HepG2 (cell line): ENCODE measurements around the gene GUK1. TPM values are rescaled to one million over a fixed set of nuclear protein-coding genes. Genes with fewer than 3 reads are reported as not detected.

Experiments used
- ATAC-seq: fragments of 200-7000 bp; cut with Tn5 transposase; 3 replicates; pipeline ENCODE4 v1.9.1; 2020; ENCODE audit warnings: mild to moderate bottlenecking, moderate library complexity
- BruUV-seq: library from RNA; stranded (reverse); fragments of 400-500 nt; replicated peaks from 2 replicates; lab custom pipeline; 2021; lab: Mats Ljungman, UMichigan
- CTCF ChIA-PET: fragments of 300-600 bp; formaldehyde crosslinking; extraction: SDS; loops from one replicate; lab custom pipeline; 2021; ENCODE audit warnings: low total read pairs, inconsistent platforms, low intra/inter-chr PET ratio; lab: Yijun Ruan, JAX
- POLR2A ChIA-PET: fragments of 350-600 bp; sonication (Branson Sonifier 250); formaldehyde crosslinking; loops from one replicate; lab custom pipeline; 2020; ENCODE audit warnings: antibody characterized with exemption, inconsistent platforms; lab: Yijun Ruan, JAX
- DNase-seq: peaks from one replicate; pipeline ENCODE4 v3.0.0-alpha.2; 2015; ENCODE audit warnings: low spot score
- FAIRE-seq: peaks from 3 replicates; lab custom pipeline; 2011; peaks lifted over from hg19 to GRCh38; lab: Jason Lieb, UNC
- H2AFZ ChIP-seq: one replicate; pipeline ENCODE4 v1.6.1; 2011; ENCODE audit warnings: low read length, inconsistent platforms
- H3K27ac ChIP-seq: fragments of 300-600 bp; 3 replicates; pipeline ENCODE4 v1.8.0; 2011; ENCODE audit warnings: mixed run types, mild to moderate bottlenecking, mixed read lengths, low read length, inconsistent platforms; ENCODE audit not compliant: insufficient read depth; ENCODE audit errors: extremely low read length
- H3K27me3 ChIP-seq, 2 experiments: fragments of 200-600 bp in 1 of 2; 2 replicates in 1 of 2; 3 replicates in 1 of 2; pipeline versions ENCODE4 v1.6.0 to v1.8.0; 2011; ENCODE audit warnings: low read length in 2 of 2, mild to moderate bottlenecking in 2 of 2, moderate library complexity in 2 of 2, inconsistent platforms in 1 of 2; ENCODE audit not compliant: insufficient read depth in 2 of 2, control insufficient read depth in 1 of 2
- H3K36me3 ChIP-seq, 2 experiments: fragments of 200-600 bp in 1 of 2; replicated peaks in 1 of 2; 2 replicates in 1 of 2; 3 replicates in 1 of 2; pipeline versions ENCODE4 v1.5.1 to v1.8.0; 2011; ENCODE audit warnings: low read length in 2 of 2, inconsistent platforms in 1 of 2; ENCODE audit not compliant: insufficient read depth in 2 of 2, control insufficient read depth in 1 of 2
- H3K4me1 ChIP-seq: 2 replicates; pipeline ENCODE4 v1.5.1; 2012; ENCODE audit warnings: low read length, inconsistent platforms; ENCODE audit not compliant: insufficient read depth
- H3K4me2 ChIP-seq: 2 replicates; pipeline ENCODE4 v1.6.0; 2011; ENCODE audit warnings: low read depth, low read length, inconsistent platforms
- H3K4me3 ChIP-seq, 3 experiments: fragments of 200-600 bp in 1 of 3; sonication (generic), shearing (Covaris generic) in 1 of 3; replicated peaks in 1 of 3; 2 replicates each; pipeline ENCODE4 v1.5.1; 2011 to 2016; ENCODE audit warnings: low read length in 3 of 3, inconsistent platforms in 2 of 3, low read depth in 2 of 3, mild to moderate bottlenecking in 2 of 3, control low read depth in 1 of 3, mixed read lengths in 1 of 3; ENCODE audit not compliant: insufficient read depth in 1 of 3
- H3K79me2 ChIP-seq: one replicate; pipeline ENCODE4 v1.6.1; 2011; ENCODE audit warnings: low read length, inconsistent platforms; ENCODE audit not compliant: insufficient read depth
- H3K9ac ChIP-seq: 2 replicates; pipeline ENCODE4 v1.6.0; 2011; ENCODE audit warnings: mild to moderate bottlenecking, low read depth, low read length, inconsistent platforms; ENCODE audit not compliant: insufficient read depth
- H3K9me3 ChIP-seq: 2 replicates; pipeline ENCODE4 v1.5.1; 2012; ENCODE audit warnings: mild to moderate bottlenecking, low read length
- H4K20me1 ChIP-seq: 2 replicates; pipeline ENCODE4 v1.6.0; 2011; ENCODE audit warnings: inconsistent platforms, mild to moderate bottlenecking, low read length, moderate library complexity; ENCODE audit not compliant: insufficient read depth
- AGO1 ChIP-seq: fragments of 200-400 bp; formaldehyde crosslinking; IDR thresholded peaks from 2 replicates; pipeline ENCODE4 v1.6.1; 2017; ENCODE audit warnings: mild to moderate bottlenecking, low read depth, low read length, moderate library complexity; ENCODE audit not compliant: poor library complexity, severe bottlenecking
- ATRX ChIP-seq: sonication (generic); formaldehyde crosslinking; IDR thresholded peaks from 2 replicates; pipeline ENCODE4 v1.4.0; 2020; ENCODE audit warnings: missing genetic modification reagents, borderline replicate concordance
- CCAR2 ChIP-seq: fragments of 200-400 bp; formaldehyde crosslinking; optimal IDR thresholded peaks from 2 replicates; pipeline ENCODE3; 2018; ENCODE audit warnings: low read depth, mild to moderate bottlenecking, low read length, moderate library complexity
- MED1 ChIP-seq: sonication (generic); formaldehyde crosslinking; IDR thresholded peaks from 2 replicates; pipeline ENCODE4 v1.4.0; 2020; ENCODE audit warnings: missing genetic modification reagents
- MZF1 ChIP-seq: sonication (generic); formaldehyde crosslinking; IDR thresholded peaks from 2 replicates; pipeline ENCODE4 v1.8.1; 2023; ENCODE audit warnings: mild to moderate bottlenecking, missing genetic modification reagents, borderline replicate concordance
- NFKBIZ ChIP-seq: IDR thresholded peaks from 2 replicates; pipeline ENCODE4 v1.6.1; 2018; ENCODE audit warnings: missing genetic modification reagents, missing compliant biosample characterization
- REPIN1 ChIP-seq: sonication (generic); formaldehyde crosslinking; IDR thresholded peaks from 2 replicates; pipeline ENCODE4 v1.8.0; 2022; ENCODE audit warnings: missing genetic modification reagents, low read depth, mild to moderate bottlenecking, borderline replicate concordance
- SIN3A ChIP-seq: IDR thresholded peaks from 2 replicates; pipeline ENCODE4 v1.6.1; 2011; ENCODE audit warnings: low read depth, mild to moderate bottlenecking, control low read depth, low read length, borderline replicate concordance
- TBX3 ChIP-seq: fragments of 450-650 bp; IDR thresholded peaks from 2 replicates; pipeline ENCODE4 v1.6.1; 2017; ENCODE audit warnings: antibody characterized with exemption, mild to moderate bottlenecking, inconsistent platforms, borderline replicate concordance
- TCF12 ChIP-seq, 2 experiments: fragments of 450-650 bp in 1 of 2; sonication (generic) in 1 of 2; formaldehyde crosslinking in 1 of 2; IDR thresholded peaks; 2 replicates each; pipeline versions ENCODE4 v1.6.1 to v1.8.0; 2017 to 2022; ENCODE audit warnings: antibody characterized with exemption in 1 of 2, mild to moderate bottlenecking in 1 of 2, missing genetic modification reagents in 1 of 2, moderate library complexity in 1 of 2
- ZBTB33 ChIP-seq: sonication (generic); formaldehyde crosslinking; IDR thresholded peaks from 2 replicates; pipeline ENCODE4 v1.4.0; 2020; ENCODE audit warnings: missing genetic modification reagents
- ZMYM3 ChIP-seq: sonication (generic); formaldehyde crosslinking; IDR thresholded peaks from 2 replicates; pipeline ENCODE4 v1.5.1; 2020; ENCODE audit warnings: mild to moderate bottlenecking, missing genetic modification reagents
- ZNF383 ChIP-seq: sonication (generic); formaldehyde crosslinking; IDR thresholded peaks from 2 replicates; pipeline ENCODE4 v1.4.0; 2020; ENCODE audit warnings: missing genetic modification reagents, mild to moderate bottlenecking, borderline replicate concordance
- ZNF616 ChIP-seq: sonication (generic); formaldehyde crosslinking; IDR thresholded peaks from 2 replicates; pipeline ENCODE4 v1.5.0; 2020; ENCODE audit warnings: low read depth, mild to moderate bottlenecking, missing genetic modification reagents
- ZNF782 ChIP-seq: sonication (generic); formaldehyde crosslinking; IDR thresholded peaks from 2 replicates; pipeline ENCODE4 v1.4.0; 2020; ENCODE audit warnings: missing genetic modification reagents, mild to moderate bottlenecking, borderline replicate concordance
- ZNF883 ChIP-seq: sonication (generic); formaldehyde crosslinking; IDR thresholded peaks from 2 replicates; pipeline ENCODE4 v1.5.1; 2020; ENCODE audit warnings: mild to moderate bottlenecking, missing genetic modification reagents; ENCODE audit errors: not compliant biosample characterization
- WGBS: methylation state at CpG from one replicate; pipeline ENCODE4 v1.1.6; 2017; ENCODE audit warnings: low lambda C conversion rate; 5-methylcytosine and 5-hydroxymethylcytosine counted together
- in situ Hi-C: cut with HindIII; loops from 2 replicates; pipeline ENCODE4 v1.10.0; 2017; ENCODE audit warnings: low pct_unique_long_range_greater_than_20kb; ENCODE audit not compliant: extremely low pct_ligation_motif_present
- intact Hi-C: fragments of 100-400 bp; cut with micrococcal nuclease; formaldehyde crosslinking; loops from one replicate; pipeline ENCODE4 v1.10.0; 2022; ENCODE audit not compliant: unreplicated experiment
- polyA plus RNA-seq, 8 experiments: library from polyadenylated mRNA; depleted of rRNA in 3 of 8; stranded (reverse) in 7 of 8; unstranded in 1 of 8; fragments of >200 nt; fragmentation: Illumina TruSeq in 4 of 8; extraction: Trizol in 4 of 8; gene quantifications; 2 replicates each; pipeline versions ENCODE4 v1.2.1 to v1.2.3, GENCODE V29; 2011 to 2016; ENCODE audit warnings: low read depth in 4 of 8, missing spikeins in 1 of 8, mixed read lengths in 1 of 8; ENCODE audit not compliant: insufficient read depth in 1 of 8
- total RNA-seq, 5 experiments: library from RNA; depleted of rRNA; stranded (reverse); fragments of >200 nt; fragmentation: Illumina TruSeq; extraction: Trizol; gene quantifications; 2 replicates each; pipeline ENCODE4 v1.2.3, GENCODE V29; 2016; ENCODE audit warnings: low read depth in 1 of 5
- TF ChIP-seq, protein P1 (sequence below): IDR thresholded peaks from 2 replicates; pipeline ENCODE4 v1.6.1; 2016; ENCODE audit warnings: mild to moderate bottlenecking, missing biosample characterization, missing genetic modification reagents

Gene GUK1
- total and polyA plus RNA-seq, 2 of the 13 experiments (the other 11 are each of a cell fraction or from before 2014, with no cell fraction given) = 116 to 154 TPM

GRCh38 chr1:228164561-228165371, 24.7 kb downstream of the GUK1 start (continued):
- TF ChIP-seq ZBTB33 (CRISPR knock-in tag) (peak; percentile 75), SIN3A (no peak), TBX3 (no peak), ZNF782 (CRISPR knock-in tag) (no peak)
- TF ChIP-seq, protein P1, sequence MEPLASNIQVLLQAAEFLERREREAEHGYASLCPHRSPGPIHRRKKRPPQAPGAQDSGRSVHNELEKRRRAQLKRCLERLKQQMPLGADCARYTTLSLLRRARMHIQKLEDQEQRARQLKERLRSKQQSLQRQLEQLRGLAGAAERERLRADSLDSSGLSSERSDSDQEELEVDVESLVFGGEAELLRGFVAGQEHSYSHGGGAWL (CRISPR knock-in tag) = no peak

DNA sequence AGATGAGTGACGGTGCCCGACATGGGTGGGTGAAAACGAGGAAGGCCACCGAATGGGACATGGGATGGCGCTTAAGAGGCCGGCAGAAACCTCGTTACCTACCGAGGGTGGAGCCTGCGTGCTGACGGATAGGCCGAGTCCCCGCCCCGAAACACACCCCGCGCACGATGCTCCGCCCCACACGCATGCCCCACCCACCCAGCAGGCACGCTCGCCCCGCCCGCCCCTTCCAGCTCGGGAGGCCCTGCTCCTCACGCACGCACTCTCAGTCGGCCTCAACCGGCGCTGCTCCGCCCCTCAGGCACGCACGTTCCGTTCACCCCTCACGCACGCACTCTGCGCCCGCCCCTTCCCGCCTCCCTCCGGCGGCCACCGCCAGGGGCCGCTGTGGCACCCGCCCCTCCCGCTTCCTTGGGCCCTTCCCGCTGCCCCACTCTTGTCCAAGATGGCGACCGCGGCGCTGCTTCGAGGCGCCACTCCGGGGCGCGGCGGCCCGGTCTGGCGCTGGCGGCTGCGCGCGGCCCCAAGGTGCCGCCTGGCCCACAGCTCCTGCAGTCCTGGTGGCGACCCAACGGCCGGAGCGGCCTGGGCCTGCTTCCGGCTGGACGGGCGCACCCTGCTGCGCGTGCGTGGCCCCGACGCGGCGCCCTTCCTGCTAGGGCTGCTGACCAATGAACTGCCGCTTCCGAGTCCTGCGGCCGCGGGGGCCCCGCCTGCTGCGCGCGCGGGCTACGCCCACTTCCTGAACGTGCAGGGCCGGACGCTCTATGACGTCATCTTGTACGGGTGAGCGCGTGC, 25.5 kb downstream of the GUK1 start, which contains the start of gene IBA57:
Gene IBA57, plus strand, starts transcription at position 433 of the 798 bp plus-strand sequence. Its CDS starts 13 bp downstream, at position 446.
- ChIA-PET POLR2A (interaction anchor here (0.6 to 3.3 kb wide), 24 partner anchors 9 to 336 kb away, joined by 3 to 72 read pairs (median 5); partner anchors contain the start of genes ARF1, GJC2, GUK1 and MRPL55), CTCF (interaction anchor here (1.1 to 1.6 kb wide), 2 partner anchors 25 to 35 kb away, joined by 3 to 7 read pairs; partner anchors contain the start of gene GUK1)
- Histone ChIP-seq H3K4me1 (peaks cover 50% of the 10 kb centered on the region), H3K79me2 (peaks cover 5% of the 10 kb centered on the region), H2AFZ (no peak within 1 kb of the TSS), H3K9me3 (no peaks in the 10 kb centered on the region), H3K4me3 (peak within 1 kb of the TSS; percentile 61 to 88 (median 84)), H4K20me1 (no peaks in the 10 kb centered on the region), H3K36me3 (no peaks in the 10 kb centered on the region), H3K27me3 (no peaks in the 10 kb centered on the region; a peak in 1 of 5 replicates), H3K27ac (peak within 1 kb of the TSS; percentile 99), H3K9ac (peak within 1 kb of the TSS; percentile 98), H3K4me2 (peak within 1 kb of the TSS; percentile 99)
- FAIRE-seq (peak; percentile 67), ATAC-seq (peak; percentile 85), DNase-seq (peak; percentile 95)
- BruUV-seq = no TSS peak
- WGBS = no CpG with 5 or more reads among the region's 93 CpGs
- in situ Hi-C loops (no loop called here), intact Hi-C loops (loop anchor here (1.0 to 2.0 kb wide), 2 partner anchors 26 to 35 kb away; no protein-coding TSS in a partner anchor)
- TF ChIP-seq TCF12 (IDR thresholded peaks at IDR 0.05) (no peak), TCF12 (CRISPR knock-in tag; IDR thresholded peaks at IDR 0.05) (no peak; the same call in 1 of the 2 replicates), CCAR2 (no peak), ATRX (CRISPR knock-in tag) (no peak), ZNF616 (CRISPR knock-in tag) (no peak), ZMYM3 (no peak), MED1 (CRISPR knock-in tag) (peak; percentile 39), MZF1 (CRISPR knock-in tag) (no peak), NFKBIZ (0 out of 2 replicates have a peak, but pooled peaks have one; percentile 40), ZNF383 (0 out of 2 replicates have a peak, but pooled peaks have one; percentile 60), AGO1 (no peak), ZNF883 (CRISPR knock-in tag) (no peak), REPIN1 (CRISPR knock-in tag) (peak; percentile 46; the same call in 1 of the 2 replicates)
